GM12891 (cell line): ENCODE measurements around the gene FBXL7.

Experiments
- PAX5 ChIP-seq: IDR thresholded peaks from 2 replicates; pipeline ENCODE4 v1.6.1; 2011; ENCODE audit warnings: low read length, moderate library complexity, mild to moderate bottlenecking; ENCODE audit not compliant: insufficient read depth, severe bottlenecking
- POLR2A ChIP-seq: IDR thresholded peaks from 2 replicates; pipeline ENCODE4 v1.6.1; 2011; ENCODE audit warnings: low read depth, low read length, control low read depth
- POLR2AphosphoS5 ChIP-seq: IDR thresholded peaks from 2 replicates; pipeline ENCODE4 v1.6.1; 2011; ENCODE audit warnings: low read depth, low read length, control low read depth
- POU2F2 ChIP-seq: IDR thresholded peaks from 2 replicates; pipeline ENCODE4 v1.6.1; 2011; ENCODE audit warnings: low read depth, mild to moderate bottlenecking, control low read depth, low read length, moderate library complexity
- SPI1 ChIP-seq: IDR thresholded peaks from 2 replicates; pipeline ENCODE4 v1.6.1; 2011; ENCODE audit warnings: low read depth, low read length, control low read depth
- TAF1 ChIP-seq: IDR thresholded peaks from 2 replicates; pipeline ENCODE4 v1.6.1; 2011; ENCODE audit warnings: low read depth, low read length, control low read depth

- TF ChIP-seq POLR2A (no peak), TAF1 (no peak), POLR2AphosphoS5 (no peak), PAX5 (no peak), SPI1 (no peak), POU2F2 (no peak)
These were observed 92.7 kb downstream of the FBXL7 start for GRCh38 chr5:15592728-15593127.
